Activated CD4-positive, alpha-beta T cell treated with anti-CD3 and anti-CD28 coated beads, Interleukin-2, amount 50 U/mL, for 4 hours (primary cell): ENCODE results near the gene SLC26A11.
"Not testable (repeated sequence)": the region's sequence is repeated elsewhere in the genome, so short reads cannot be mapped to it uniquely, and the experiment has no call there.

Experiments used
- DNase-seq, 2 experiments: peaks; one replicate each; pipeline ENCODE4 v3.0.0-alpha.2; 2020

Gene SLC26A11

DNA sequence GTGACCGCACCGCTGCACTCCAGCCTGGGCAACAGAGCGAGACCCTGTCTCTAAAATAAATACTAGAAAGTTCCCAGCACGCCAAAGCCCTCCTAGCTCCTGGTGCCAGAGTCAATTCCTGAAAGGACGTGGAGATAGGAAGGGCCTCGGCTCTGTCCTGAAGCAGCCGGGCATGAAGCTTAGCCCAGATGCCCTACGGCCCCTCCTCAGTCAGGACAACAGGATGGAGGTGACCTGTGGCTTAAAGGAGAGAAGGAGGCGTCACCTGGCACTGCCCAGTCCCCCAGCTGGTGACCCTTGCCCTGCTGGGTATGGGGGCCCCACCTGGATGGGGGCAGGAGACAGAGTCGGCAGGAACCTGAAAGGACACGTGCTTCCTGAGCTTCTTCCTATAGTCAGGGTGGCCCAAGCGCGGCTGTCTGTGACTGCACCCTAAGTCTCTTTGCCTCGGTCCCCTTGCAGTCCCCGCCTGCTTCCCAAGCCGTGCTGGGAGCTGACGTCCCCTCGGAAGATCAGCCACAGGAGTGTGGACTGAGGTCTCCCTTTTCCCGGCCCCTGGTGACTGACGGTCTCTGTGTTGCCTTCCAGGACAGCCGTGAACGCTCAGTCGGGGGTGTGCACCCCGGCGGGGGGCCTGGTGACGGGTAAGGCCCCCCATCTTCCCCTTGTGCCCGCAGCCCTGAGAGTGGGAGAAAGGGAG, 25.5 kb downstream of the SLC26A11 start:
- DNase-seq, result no peak

DNA sequence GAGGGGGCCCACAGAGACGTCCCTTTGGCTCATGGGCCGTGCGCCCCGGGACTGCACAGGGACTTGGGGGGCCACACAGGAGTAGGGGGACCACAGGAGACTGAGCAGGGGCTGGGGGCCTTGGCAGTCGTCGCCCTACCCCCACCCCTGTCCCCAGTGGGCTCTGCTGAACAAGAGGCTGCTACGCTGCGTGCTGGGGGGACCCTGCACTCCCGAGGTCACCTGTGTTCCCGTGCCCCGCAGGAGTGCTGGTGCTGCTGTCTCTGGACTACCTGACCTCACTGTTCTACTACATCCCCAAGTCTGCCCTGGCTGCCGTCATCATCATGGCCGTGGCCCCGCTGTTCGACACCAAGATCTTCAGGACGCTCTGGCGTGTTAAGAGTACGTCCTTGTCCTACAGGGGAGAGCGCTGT, 26.0 kb downstream of the SLC26A11 start:
- DNase-seq, result no peak

- no peak for DNase-seq
Measured at GRCh38 chr17:80246726-80247125, 26.5 kb downstream of the SLC26A11 start.

GRCh38 chr17:80247561-80247960, 27.3 kb downstream of the SLC26A11 start:
- no peak for DNase-seq

GRCh38 chr17:80248001-80248893, 28.0 kb downstream of the SLC26A11 start:
- no peak for DNase-seq

DNA sequence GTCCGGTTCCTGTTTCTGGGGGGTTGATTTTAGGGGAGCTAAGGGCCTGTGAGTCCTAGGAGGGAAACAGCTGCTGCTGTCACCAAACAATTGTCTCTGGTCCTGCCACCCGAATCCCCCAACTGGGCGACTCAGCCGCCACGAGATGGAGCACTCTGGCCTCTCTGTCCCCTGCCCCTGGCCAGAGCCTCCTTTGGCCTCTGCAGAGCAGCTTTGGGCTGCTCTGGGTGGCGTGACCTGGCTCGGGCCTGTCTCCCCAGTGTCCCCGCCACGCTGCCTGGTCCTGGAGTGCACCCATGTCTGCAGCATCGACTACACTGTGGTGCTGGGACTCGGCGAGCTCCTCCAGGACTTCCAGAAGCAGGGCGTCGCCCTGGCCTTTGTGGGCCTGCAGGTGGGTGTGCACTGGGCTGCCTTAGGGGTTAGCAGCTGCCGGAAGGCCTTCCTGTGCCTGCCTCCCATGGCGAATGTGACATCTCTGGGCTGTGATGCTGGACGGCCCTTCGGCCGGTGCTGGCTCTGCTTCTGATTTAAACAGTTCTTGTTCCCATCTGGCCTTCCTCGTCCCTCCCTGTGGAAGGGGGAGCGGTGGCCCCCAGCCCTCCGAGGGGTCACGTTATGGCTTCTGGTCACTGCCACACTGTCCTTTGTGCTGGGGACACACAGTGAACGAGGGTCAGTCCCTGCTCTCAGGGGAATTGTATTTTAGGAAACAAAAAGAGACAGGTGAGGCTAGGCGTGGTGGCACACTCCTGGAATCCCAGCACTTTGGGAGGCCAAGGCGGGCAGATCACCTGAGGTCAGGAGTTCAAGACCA, 28.9 kb downstream of the SLC26A11 start:
- DNase-seq, result no peak

GRCh38 chr17:80251966-80252365, 31.7 kb downstream of the SLC26A11 start:
- DNase-seq, result no peak

DNA sequence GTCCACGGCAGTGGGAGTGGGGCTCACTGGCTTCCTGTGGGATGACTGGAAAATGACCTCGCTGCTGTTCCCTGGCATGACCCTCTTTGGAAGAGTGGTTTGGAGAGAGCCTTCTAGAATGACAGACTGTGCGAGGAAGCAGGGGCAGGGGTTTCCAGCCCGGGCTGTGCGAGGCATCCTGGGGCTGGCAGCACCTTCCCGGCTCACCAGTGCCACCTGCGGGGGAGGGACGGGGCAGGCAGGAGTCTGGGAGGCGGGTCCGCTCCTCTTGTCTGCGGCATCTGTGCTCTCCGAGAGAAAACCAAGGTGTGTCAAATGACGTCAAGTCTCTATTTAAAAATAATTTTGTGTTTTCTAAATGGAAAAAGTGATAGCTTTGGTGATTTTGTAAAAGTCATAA, 32.6 kb downstream of the SLC26A11 start:
- DNase-seq, result peak; percentile 90

GRCh38 chr17:80253631-80254395, 33.6 kb downstream of the SLC26A11 start:
- no peak for DNase-seq

- peak; percentile 57 to 61 for DNase-seq
Measured at GRCh38 chr17:80254396-80255251, 34.4 kb downstream of the SLC26A11 start.

DNA sequence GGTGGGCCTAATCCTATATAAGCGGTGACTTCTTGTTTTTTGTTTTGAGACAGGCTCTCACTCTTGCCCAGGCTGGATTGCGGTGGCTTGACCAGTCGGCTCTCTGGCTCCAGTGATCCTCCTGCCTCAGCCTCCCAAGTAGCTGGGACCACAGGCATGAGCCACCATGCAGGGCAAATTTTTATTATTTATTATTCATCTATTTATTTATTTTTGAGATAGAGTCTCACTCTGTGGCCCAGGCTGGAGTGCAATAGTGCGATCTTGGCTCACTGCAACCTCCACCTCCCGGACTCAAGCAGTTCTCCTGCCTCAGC, 35.8 kb downstream of the SLC26A11 start:
- no peak for DNase-seq

- no peak for DNase-seq
Measured at GRCh38 chr17:80257716-80258213, 37.5 kb downstream of the SLC26A11 start.

GRCh38 chr17:80258296-80258695, 38.1 kb downstream of the SLC26A11 start:
- not testable (repeated sequence) for DNase-seq

- no peak for DNase-seq
Measured at GRCh38 chr17:80259457-80260068, 39.3 kb downstream of the SLC26A11 start.

GRCh38 chr17:80260069-80260535, 39.9 kb downstream of the SLC26A11 start:
- peak; percentile 64 to 74 for DNase-seq

DNA sequence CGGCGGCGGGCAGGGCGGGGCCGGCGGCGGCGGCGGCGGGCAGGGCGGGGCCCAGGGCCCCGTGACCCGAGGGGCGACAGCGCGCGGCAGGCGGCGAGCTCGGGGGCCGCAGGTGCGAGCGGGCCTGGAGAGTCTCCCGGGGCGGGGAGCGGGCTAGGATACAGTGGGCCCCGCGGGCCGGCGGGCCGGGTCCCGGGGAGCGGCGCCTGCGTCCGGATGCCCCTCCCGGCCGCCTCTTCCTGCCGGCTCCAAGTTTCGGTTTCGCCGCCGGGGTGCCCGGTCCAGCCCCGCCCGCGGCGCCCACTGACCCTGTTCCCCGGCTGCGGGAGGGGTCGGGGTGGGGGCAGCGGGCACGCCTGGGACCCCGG, 40.5 kb downstream of the SLC26A11 start, which contains the start of gene RNF213:
TSS of gene RNF213 (plus strand) at position 62 of the 368 bp plus-strand sequence. CDS start 2,830 bp downstream, outside the sequence.
- DNase-seq, result peak; percentile 23 to 33

DNA sequence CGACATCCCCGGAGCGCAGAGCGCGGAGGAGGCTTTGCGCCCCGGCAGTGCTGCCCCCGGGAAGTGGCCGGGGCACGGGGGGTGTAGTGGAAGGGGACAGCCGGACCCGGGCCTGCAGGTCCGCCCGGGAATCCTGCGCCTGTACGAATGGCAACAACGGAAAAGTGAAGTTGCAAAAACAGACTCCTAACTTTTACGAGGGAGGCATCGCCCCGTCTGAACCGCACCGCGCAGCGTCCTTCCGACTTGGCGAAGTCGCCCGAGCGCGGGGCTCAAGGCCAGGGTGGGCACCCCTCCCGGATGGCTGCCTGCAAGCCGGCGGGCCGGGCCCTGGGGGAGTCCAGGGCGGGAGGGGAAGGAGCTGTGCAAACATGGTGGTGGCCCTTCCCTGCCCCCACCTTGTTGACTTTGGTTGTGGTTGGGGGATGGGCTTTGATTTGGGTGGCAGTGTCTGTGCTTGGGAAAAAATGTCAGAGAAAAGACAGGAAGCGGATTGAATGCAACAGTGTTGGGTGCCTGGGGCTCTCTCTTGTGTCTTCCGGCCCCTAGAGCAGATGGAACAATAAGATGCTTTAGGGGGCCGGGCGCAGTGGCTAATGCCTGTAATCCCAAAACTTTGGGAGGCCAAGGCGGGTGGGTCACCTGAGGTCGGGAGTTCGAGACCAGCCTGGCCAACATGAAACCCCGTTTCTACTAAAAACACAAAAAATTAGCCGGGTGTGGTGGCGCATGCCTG, 41.1 kb downstream of the SLC26A11 start:
- peak; percentile 45 to 55 for DNase-seq

- DNase-seq, result no peak
Measured at GRCh38 chr17:80261895-80262279, 41.7 kb downstream of the SLC26A11 start.

GRCh38 chr17:80262291-80262690, 42.1 kb downstream of the SLC26A11 start:
- DNase-seq, result no peak

DNA sequence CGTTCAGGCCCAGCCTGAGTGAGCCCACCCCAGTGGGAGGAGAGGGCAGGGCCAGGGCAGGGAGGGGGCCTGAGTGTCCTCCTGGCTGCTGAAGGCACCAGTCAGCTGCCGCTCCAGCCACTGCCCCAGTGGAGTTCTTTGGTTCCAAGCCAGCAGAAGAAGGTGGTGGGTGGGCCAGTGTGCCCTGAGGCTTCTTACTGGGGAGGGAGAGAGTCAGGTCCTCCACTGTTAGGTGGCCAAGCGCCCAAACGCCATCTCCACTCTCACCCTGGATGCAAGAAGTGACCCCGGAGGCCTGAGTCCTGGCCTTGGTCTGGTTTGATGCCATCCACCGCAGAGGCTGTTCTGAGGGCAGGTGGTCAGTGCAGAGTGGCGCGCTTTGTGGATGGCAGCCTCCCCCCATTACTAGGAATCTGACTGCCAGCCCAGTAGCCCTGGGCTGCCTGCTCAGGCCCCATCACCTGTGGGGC, 42.6 kb downstream of the SLC26A11 start:
- no peak for DNase-seq
